Transverse colon (tissue), 4 donors: ENCODE measurements around the gene HMGCS1.

Source experiments
- EP300 ChIP-seq: sonication (generic); formaldehyde crosslinking; IDR thresholded peaks from one replicate; pipeline ENCODE4 v1.6.1; 2017; ENCODE audit warnings: antibody characterized with exemption, low read depth
- POLR2AphosphoS5 ChIP-seq, 3 donors: sonication (generic); formaldehyde crosslinking; IDR thresholded peaks; one replicate each; pipeline ENCODE4 v1.6.1; 2016; ENCODE audit warnings: antibody characterized with exemption in 3 of 3
- TF ChIP-seq, protein P1 (sequence below), 5 experiments: fragments of 200-600 bp in 3 of 5; fragments of 450-650 bp in 2 of 5; sonication (generic) in 3 of 5; IDR thresholded peaks; 1 replicate in 2 of 5; 2 replicates in 3 of 5; pipeline ENCODE4 v1.5.1; 2016 to 2017; ENCODE audit warnings: antibody characterized with exemption in 5 of 5, inconsistent platforms in 3 of 5, mild to moderate bottlenecking in 2 of 5, moderate library complexity in 1 of 5

- TF ChIP-seq, protein P1, sequence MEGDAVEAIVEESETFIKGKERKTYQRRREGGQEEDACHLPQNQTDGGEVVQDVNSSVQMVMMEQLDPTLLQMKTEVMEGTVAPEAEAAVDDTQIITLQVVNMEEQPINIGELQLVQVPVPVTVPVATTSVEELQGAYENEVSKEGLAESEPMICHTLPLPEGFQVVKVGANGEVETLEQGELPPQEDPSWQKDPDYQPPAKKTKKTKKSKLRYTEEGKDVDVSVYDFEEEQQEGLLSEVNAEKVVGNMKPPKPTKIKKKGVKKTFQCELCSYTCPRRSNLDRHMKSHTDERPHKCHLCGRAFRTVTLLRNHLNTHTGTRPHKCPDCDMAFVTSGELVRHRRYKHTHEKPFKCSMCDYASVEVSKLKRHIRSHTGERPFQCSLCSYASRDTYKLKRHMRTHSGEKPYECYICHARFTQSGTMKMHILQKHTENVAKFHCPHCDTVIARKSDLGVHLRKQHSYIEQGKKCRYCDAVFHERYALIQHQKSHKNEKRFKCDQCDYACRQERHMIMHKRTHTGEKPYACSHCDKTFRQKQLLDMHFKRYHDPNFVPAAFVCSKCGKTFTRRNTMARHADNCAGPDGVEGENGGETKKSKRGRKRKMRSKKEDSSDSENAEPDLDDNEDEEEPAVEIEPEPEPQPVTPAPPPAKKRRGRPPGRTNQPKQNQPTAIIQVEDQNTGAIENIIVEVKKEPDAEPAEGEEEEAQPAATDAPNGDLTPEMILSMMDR (IDR thresholded peaks at IDR 0.05), result no peak
- TF ChIP-seq EP300 (no peak), POLR2AphosphoS5 (IDR thresholded peaks at IDR 0.05) (no peak)
Measured at GRCh38 chr5:43316421-43316820, 3.2 kb upstream of the HMGCS1 start.
